HCT116 (cell line): ENCODE measurements around the gene ST6GALNAC2. TPM values are rescaled to one million over a fixed set of nuclear protein-coding genes. Genes with fewer than 3 reads are reported as not detected.

Source experiments
- ATAC-seq: fragments of 200-7000 bp; cut with Tn5 transposase; 2 replicates; pipeline ENCODE4 v1.9.1; 2020; ENCODE audit warnings: mild to moderate bottlenecking, moderate library complexity
- BruUV-seq: library from RNA; stranded (reverse); fragments of 400-500 nt; replicated peaks from 2 replicates; lab custom pipeline; 2021; lab: Mats Ljungman, UMichigan
- CTCF ChIA-PET: fragments of 300-600 bp; sonication (Branson Sonifier 250); formaldehyde crosslinking; loops from one replicate; lab custom pipeline; 2021; ENCODE audit warnings: antibody characterized with exemption; lab: Charles Lee
- POLR2A ChIA-PET: fragments of 300-600, 350-600 bp; sonication (Branson Sonifier 250); formaldehyde crosslinking; loops from one replicate; lab custom pipeline; 2021; ENCODE audit warnings: antibody characterized with exemption; lab: Charles Lee
- RAD21 ChIA-PET, 2 experiments: fragments of 300-600 bp; sonication (Branson Sonifier 250); formaldehyde crosslinking; loops; one replicate each; lab custom pipeline; 2023; ENCODE audit warnings: low total read pairs in 2 of 2; ENCODE audit not compliant: uncharacterized antibody in 2 of 2, unreplicated experiment in 2 of 2, low non-redundant PET in 1 of 2; lab: Charles Lee
- DNase-seq: peaks from one replicate; pipeline ENCODE4 v3.0.0-alpha.2; 2010; ENCODE audit warnings: low read depth, low spot score
- H2AFZ ChIP-seq: fragments of 200-600 bp; shearing (Covaris generic), sonication (generic); 2 replicates; pipeline ENCODE4 v1.6.1; 2017; ENCODE audit warnings: low read depth, mixed run types, mixed read lengths, antibody characterized with exemption, low read length; ENCODE audit not compliant: poor library complexity, severe bottlenecking
- H3K27ac ChIP-seq: 2 replicates; pipeline ENCODE4 v1.5.1; 2012; ENCODE audit warnings: low read depth, low read length
- H3K27me3 ChIP-seq: fragments of 200-600 bp; sonication (generic); 2 replicates; pipeline ENCODE4 v1.6.1; 2016; ENCODE audit warnings: mixed run types, low read length, mixed read lengths; ENCODE audit not compliant: insufficient read depth
- H3K36me3 ChIP-seq, 2 experiments: fragments of 200-500 bp in 1 of 2; fragments of 200-600 bp in 1 of 2; sonication (Bioruptor generic) in 1 of 2; sonication (generic) in 1 of 2; 2 replicates each; pipeline versions ENCODE4 v1.5.1 to v1.6.1; 2014 to 2016; ENCODE audit warnings: low read length in 2 of 2, inconsistent platforms in 1 of 2, mixed read lengths in 1 of 2, mixed run types in 1 of 2; ENCODE audit not compliant: insufficient read depth in 2 of 2, control insufficient read depth in 1 of 2
- H3K4me1 ChIP-seq, 2 experiments: fragments of 200-600 bp in 1 of 2; sonication (generic) in 1 of 2; 2 replicates each; pipeline versions ENCODE4 v1.5.1 to v1.6.1; 2012 to 2017; ENCODE audit warnings: low read length in 2 of 2, inconsistent platforms in 1 of 2, mild to moderate bottlenecking in 1 of 2, mixed read lengths in 1 of 2, mixed run types in 1 of 2, moderate library complexity in 1 of 2; ENCODE audit not compliant: insufficient read depth in 2 of 2, control insufficient read depth in 1 of 2
- H3K4me2 ChIP-seq: fragments of 200-600 bp; sonication (generic); 2 replicates; pipeline ENCODE4 v1.6.1; 2017; ENCODE audit warnings: mixed run types, low read length, mixed read lengths
- H3K4me3 ChIP-seq, 2 experiments: fragments of 200-600 bp in 1 of 2; sonication (generic) in 1 of 2; replicated peaks in 1 of 2; 2 replicates each; pipeline ENCODE4 v1.5.1; 2011 to 2016; ENCODE audit warnings: low read length in 2 of 2, control low read depth in 1 of 2, low read depth in 1 of 2, mild to moderate bottlenecking in 1 of 2, mixed read lengths in 1 of 2, mixed run types in 1 of 2
- H3K79me2 ChIP-seq: fragments of 200-600 bp; sonication (generic); 2 replicates; pipeline ENCODE4 v1.6.1; 2017; ENCODE audit warnings: mild to moderate bottlenecking, mixed run types, low read length, moderate library complexity, mixed read lengths; ENCODE audit not compliant: insufficient read depth
- H3K9ac ChIP-seq: fragments of 200-600 bp; sonication (generic); 2 replicates; pipeline ENCODE4 v1.6.1; 2016; ENCODE audit warnings: low read length, mixed read lengths
- H3K9me2 ChIP-seq: fragments of 200-600 bp; sonication (generic), shearing (Covaris generic); 2 replicates; pipeline ENCODE4 v1.6.1; 2017; ENCODE audit warnings: mixed run types, mild to moderate bottlenecking, moderate library complexity; ENCODE audit not compliant: insufficient read depth
- H3K9me3 ChIP-seq, 2 experiments: fragments of 200-500 bp in 1 of 2; fragments of 200-600 bp in 1 of 2; sonication (Bioruptor generic) in 1 of 2; sonication (generic) in 1 of 2; 2 replicates each; pipeline ENCODE4 v1.6.1; 2014 to 2017; ENCODE audit warnings: low read length in 2 of 2, mixed read lengths in 2 of 2, inconsistent platforms in 1 of 2, low read depth in 1 of 2, mild to moderate bottlenecking in 1 of 2, mixed run types in 1 of 2, moderate library complexity in 1 of 2; ENCODE audit not compliant: control insufficient read depth in 1 of 2, insufficient read depth in 1 of 2
- H4K20me1 ChIP-seq: fragments of 200-600 bp; sonication (generic), shearing (Covaris generic); 2 replicates; pipeline ENCODE4 v1.6.1; 2017; ENCODE audit warnings: mixed run types, mild to moderate bottlenecking, moderate library complexity; ENCODE audit not compliant: insufficient read depth
- CBX3 ChIP-seq: IDR thresholded peaks from 2 replicates; pipeline ENCODE4 v1.6.1; 2012; ENCODE audit warnings: low read depth
- EGR1 ChIP-seq: IDR thresholded peaks from 2 replicates; pipeline ENCODE4 v1.6.1; 2012; ENCODE audit warnings: low read depth
- ELF1 ChIP-seq: IDR thresholded peaks from 2 replicates; pipeline ENCODE4 v1.6.1; 2012; ENCODE audit warnings: low read depth, borderline replicate concordance
- EZH2 ChIP-seq: fragments of 200-600 bp; sonication (generic); IDR thresholded peaks from 2 replicates; pipeline ENCODE4 v1.6.1; 2017; ENCODE audit warnings: antibody characterized with exemption, mixed run types
- EZH2phosphoT487 ChIP-seq: fragments of 200-600 bp; IDR thresholded peaks from 2 replicates; pipeline ENCODE4 v1.6.1; 2018; ENCODE audit warnings: antibody characterized with exemption, borderline replicate concordance
- JUND ChIP-seq: IDR thresholded peaks from 2 replicates; pipeline ENCODE4 v1.6.1; 2012
- POLR2A ChIP-seq: IDR thresholded peaks from 2 replicates; pipeline ENCODE4 v1.7.0; 2011; ENCODE audit warnings: borderline replicate concordance; ENCODE audit not compliant: insufficient read depth, insufficient read length; ENCODE audit errors: extremely low read depth
- POLR2AphosphoS5 ChIP-seq: IDR thresholded peaks from 2 replicates; pipeline ENCODE4 v1.6.1; 2011; ENCODE audit warnings: mild to moderate bottlenecking, low read depth, low read length, moderate library complexity
- SIN3A ChIP-seq: IDR thresholded peaks from 2 replicates; pipeline ENCODE4 v1.6.1; 2012; ENCODE audit warnings: low read depth
- SP1 ChIP-seq: IDR thresholded peaks from 2 replicates; pipeline ENCODE4 v1.6.1; 2012; ENCODE audit warnings: low read depth
- ZFX ChIP-seq: fragments of 450-650 bp; IDR thresholded peaks from 2 replicates; pipeline ENCODE4 v1.6.1; 2017
- intact Hi-C: fragments of 100-400 bp; cut with micrococcal nuclease; formaldehyde crosslinking; loops from 2 replicates; pipeline ENCODE4 v1.10.0; 2022
- total RNA-seq: library from RNA; stranded (reverse); gene quantifications from one replicate; pipeline ENCODE4 v1.2.1, GENCODE V29; 2021; ENCODE audit not compliant: unreplicated experiment
- TF ChIP-seq, protein P1 (sequence below): IDR thresholded peaks from 2 replicates; pipeline ENCODE4 v1.6.1; 2012
- TF ChIP-seq, protein P2 (sequence below), 3 experiments: fragments of 200-600 bp in 1 of 3; sonication (generic) in 1 of 3; IDR thresholded peaks in 2 of 3; conservative IDR thresholded peaks in 1 of 3; 2 replicates each; pipeline ENCODE4 v1.5.1; 2012 to 2017; ENCODE audit warnings: low read depth in 2 of 3, low read length in 2 of 3, antibody characterized with exemption in 1 of 3, borderline replicate concordance in 1 of 3, control low read depth in 1 of 3, mild to moderate bottlenecking in 1 of 3, mixed read lengths in 1 of 3, mixed run types in 1 of 3, moderate library complexity in 1 of 3; ENCODE audit not compliant: insufficient read depth in 1 of 3
- TF ChIP-seq, protein P3 (sequence below): IDR thresholded peaks from 2 replicates; pipeline ENCODE4 v1.6.1; 2012
- TF ChIP-seq, protein P4 (sequence below): IDR thresholded peaks from 2 replicates; pipeline ENCODE4 v1.6.1; 2012; ENCODE audit warnings: low read depth

ST6GALNAC2 gene
- total RNA-seq, 1 experiment from 2014 or later, result 14.7 TPM

DNA sequence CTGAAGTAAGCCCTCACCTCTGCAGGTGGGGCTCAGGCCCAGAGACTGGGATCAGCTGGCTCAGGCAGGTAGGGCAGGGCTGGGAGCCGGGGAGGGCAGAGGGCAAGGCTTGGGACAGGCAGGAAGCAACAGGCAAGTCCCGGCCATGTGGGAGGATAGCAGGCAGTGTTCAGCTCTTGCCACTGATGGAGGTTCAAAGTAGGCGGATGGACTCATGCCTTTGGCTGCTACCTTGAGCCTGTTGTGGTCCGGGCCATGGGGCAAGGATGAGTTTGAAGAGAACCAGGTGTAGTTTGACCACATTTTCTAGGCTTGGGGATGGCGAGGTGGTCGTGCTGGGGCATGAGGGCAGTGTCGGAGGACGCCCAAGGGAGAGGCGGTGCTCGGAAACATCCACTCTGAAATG, 43.1 kb downstream of the ST6GALNAC2 start:
- H4K20me1 ChIP-seq, result no peaks in the 10 kb centered on the region
- H3K9ac ChIP-seq, result no peak overlapping the region
- ChIA-PET POLR2A (no interaction called here), CTCF (interaction anchor here (1.4 kb wide), 1 partner anchor 177 kb away, joined by 3 read pairs; no protein-coding TSS in a partner anchor), RAD21 (no interaction called here)
- no peak overlapping the region for H3K4me2 ChIP-seq
- BruUV-seq, result no TSS peak
- no peaks in the 10 kb centered on the region for H3K27me3 ChIP-seq
- H3K4me3 ChIP-seq, result no peak overlapping the region
- H3K36me3 ChIP-seq, result no peaks in the 10 kb centered on the region
- DNase-seq (no peak), ATAC-seq (no peak)
- no peaks in the 10 kb centered on the region for H3K79me2 ChIP-seq
- intact Hi-C loops, result no loop called here
- peaks cover 8 to 27% of the 10 kb centered on the region in 2 experiments for H3K4me1 ChIP-seq
- no peaks in the 10 kb centered on the region for H3K9me2 ChIP-seq
- H2AFZ ChIP-seq, result no peak overlapping the region
- TF ChIP-seq ZFX, result no peak
- TF ChIP-seq EGR1, result no peak
- no peak for TF ChIP-seq EZH2
- no peak for TF ChIP-seq POLR2AphosphoS5
- no peak for TF ChIP-seq CBX3
- TF ChIP-seq, protein P1, sequence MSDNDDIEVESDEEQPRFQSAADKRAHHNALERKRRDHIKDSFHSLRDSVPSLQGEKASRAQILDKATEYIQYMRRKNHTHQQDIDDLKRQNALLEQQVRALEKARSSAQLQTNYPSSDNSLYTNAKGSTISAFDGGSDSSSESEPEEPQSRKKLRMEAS, result no peak
- no peak for TF ChIP-seq SP1
- TF ChIP-seq EZH2phosphoT487, result no peak
- TF ChIP-seq JUND, result no peak
- TF ChIP-seq SIN3A, result no peak
- no peak for TF ChIP-seq ELF1
- TF ChIP-seq, protein P2, sequence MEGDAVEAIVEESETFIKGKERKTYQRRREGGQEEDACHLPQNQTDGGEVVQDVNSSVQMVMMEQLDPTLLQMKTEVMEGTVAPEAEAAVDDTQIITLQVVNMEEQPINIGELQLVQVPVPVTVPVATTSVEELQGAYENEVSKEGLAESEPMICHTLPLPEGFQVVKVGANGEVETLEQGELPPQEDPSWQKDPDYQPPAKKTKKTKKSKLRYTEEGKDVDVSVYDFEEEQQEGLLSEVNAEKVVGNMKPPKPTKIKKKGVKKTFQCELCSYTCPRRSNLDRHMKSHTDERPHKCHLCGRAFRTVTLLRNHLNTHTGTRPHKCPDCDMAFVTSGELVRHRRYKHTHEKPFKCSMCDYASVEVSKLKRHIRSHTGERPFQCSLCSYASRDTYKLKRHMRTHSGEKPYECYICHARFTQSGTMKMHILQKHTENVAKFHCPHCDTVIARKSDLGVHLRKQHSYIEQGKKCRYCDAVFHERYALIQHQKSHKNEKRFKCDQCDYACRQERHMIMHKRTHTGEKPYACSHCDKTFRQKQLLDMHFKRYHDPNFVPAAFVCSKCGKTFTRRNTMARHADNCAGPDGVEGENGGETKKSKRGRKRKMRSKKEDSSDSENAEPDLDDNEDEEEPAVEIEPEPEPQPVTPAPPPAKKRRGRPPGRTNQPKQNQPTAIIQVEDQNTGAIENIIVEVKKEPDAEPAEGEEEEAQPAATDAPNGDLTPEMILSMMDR (IDR thresholded peaks at IDR 0.05 in 2 of 3, conservative IDR thresholded peaks at IDR 0.05 in 1 of 3; ENCODE audit: borderline replicate concordance in 1 of 3, insufficient read depth in 1 of 3, low read depth in 2 of 3, low read length in 2 of 3), result no peak
- TF ChIP-seq, protein P3, sequence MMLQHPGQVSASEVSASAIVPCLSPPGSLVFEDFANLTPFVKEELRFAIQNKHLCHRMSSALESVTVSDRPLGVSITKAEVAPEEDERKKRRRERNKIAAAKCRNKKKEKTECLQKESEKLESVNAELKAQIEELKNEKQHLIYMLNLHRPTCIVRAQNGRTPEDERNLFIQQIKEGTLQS, result no peak
- TF ChIP-seq POLR2A, result no peak
- TF ChIP-seq, protein P4, sequence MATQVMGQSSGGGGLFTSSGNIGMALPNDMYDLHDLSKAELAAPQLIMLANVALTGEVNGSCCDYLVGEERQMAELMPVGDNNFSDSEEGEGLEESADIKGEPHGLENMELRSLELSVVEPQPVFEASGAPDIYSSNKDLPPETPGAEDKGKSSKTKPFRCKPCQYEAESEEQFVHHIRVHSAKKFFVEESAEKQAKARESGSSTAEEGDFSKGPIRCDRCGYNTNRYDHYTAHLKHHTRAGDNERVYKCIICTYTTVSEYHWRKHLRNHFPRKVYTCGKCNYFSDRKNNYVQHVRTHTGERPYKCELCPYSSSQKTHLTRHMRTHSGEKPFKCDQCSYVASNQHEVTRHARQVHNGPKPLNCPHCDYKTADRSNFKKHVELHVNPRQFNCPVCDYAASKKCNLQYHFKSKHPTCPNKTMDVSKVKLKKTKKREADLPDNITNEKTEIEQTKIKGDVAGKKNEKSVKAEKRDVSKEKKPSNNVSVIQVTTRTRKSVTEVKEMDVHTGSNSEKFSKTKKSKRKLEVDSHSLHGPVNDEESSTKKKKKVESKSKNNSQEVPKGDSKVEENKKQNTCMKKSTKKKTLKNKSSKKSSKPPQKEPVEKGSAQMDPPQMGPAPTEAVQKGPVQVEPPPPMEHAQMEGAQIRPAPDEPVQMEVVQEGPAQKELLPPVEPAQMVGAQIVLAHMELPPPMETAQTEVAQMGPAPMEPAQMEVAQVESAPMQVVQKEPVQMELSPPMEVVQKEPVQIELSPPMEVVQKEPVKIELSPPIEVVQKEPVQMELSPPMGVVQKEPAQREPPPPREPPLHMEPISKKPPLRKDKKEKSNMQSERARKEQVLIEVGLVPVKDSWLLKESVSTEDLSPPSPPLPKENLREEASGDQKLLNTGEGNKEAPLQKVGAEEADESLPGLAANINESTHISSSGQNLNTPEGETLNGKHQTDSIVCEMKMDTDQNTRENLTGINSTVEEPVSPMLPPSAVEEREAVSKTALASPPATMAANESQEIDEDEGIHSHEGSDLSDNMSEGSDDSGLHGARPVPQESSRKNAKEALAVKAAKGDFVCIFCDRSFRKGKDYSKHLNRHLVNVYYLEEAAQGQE, result no peak
- no peaks in the 10 kb centered on the region for H3K9me3 ChIP-seq
- no peak overlapping the region for H3K27ac ChIP-seq
